ENCODE measurements around the gene PGLYRP1. TPM values are rescaled to one million over a fixed set of nuclear protein-coding genes. Genes with fewer than 3 reads are reported as not detected.

Gene PGLYRP1
- total RNA-seq, 4 donors from 2014 or later, result not detected

- TF ChIP-seq CTCF (IDR thresholded peaks at IDR 0.05; ENCODE audit: low read depth), result no peak
Observed at GRCh38 chr19:45985321-45985720, 37.5 kb downstream of the PGLYRP1 start.

DNA sequence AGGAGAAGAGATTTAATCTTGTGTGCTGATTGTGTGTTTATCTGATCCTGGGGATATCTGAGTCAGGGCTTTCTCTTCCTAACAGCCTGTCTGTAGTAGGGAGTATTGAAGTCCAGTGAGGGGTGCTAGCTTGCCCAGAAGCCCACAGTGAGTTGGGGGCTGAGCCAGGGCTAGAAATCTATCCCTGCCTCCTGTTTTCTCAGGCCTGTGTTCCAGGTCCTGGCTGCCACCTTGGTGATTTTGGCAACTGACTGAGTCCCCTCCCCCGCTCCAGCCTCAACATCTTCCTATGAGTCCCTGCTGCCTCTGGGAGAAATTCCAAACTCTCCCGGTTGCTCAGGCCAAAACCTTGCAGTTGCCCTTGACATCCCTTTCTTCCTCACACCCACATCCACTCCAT lies 41.5 kb downstream of the PGLYRP1 start:
- no peak for TF ChIP-seq CTCF (IDR thresholded peaks at IDR 0.05; ENCODE audit: low read depth)

DNA sequence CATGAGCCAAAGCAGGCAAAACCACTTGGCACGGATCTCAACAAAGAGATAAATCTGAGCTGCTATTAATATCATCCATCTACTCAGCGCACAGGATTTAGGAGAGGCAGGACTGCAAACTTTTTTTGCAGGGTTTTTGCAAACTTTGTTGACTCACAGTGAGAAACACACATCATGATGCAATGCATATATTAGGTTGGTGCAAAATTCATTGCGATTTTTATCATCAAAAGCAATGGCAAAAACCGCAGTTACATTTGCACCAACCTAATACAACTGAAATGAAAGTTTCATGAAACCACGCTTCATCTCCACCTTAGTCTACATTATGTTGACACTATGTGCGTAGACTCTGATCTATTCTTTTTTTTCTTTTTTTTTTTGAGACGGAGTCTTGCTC lies 44.7 kb downstream of the PGLYRP1 start:
- TF ChIP-seq CTCF (IDR thresholded peaks at IDR 0.05; ENCODE audit: low read depth), result no peak

- TF ChIP-seq CTCF (IDR thresholded peaks at IDR 0.05; ENCODE audit: low read depth), result no peak
Observed at GRCh38 chr19:45976178-45976577, 46.7 kb downstream of the PGLYRP1 start.

GRCh38 chr19:45975306-45976070 lies 47.4 kb downstream of the PGLYRP1 start:
- TF ChIP-seq CTCF (IDR thresholded peaks at IDR 0.05; ENCODE audit: low read depth), result no peak

GRCh38 chr19:45973553-45974338 lies 49.1 kb downstream of the PGLYRP1 start, which contains the start of gene NOVA2:
Gene NOVA2, minus strand, starts transcription at chr19:45973865. Its CDS starts 514 bp downstream, at chr19:45973351.
- TF ChIP-seq CTCF (IDR thresholded peaks at IDR 0.05; ENCODE audit: low read depth), result no peak

DNA sequence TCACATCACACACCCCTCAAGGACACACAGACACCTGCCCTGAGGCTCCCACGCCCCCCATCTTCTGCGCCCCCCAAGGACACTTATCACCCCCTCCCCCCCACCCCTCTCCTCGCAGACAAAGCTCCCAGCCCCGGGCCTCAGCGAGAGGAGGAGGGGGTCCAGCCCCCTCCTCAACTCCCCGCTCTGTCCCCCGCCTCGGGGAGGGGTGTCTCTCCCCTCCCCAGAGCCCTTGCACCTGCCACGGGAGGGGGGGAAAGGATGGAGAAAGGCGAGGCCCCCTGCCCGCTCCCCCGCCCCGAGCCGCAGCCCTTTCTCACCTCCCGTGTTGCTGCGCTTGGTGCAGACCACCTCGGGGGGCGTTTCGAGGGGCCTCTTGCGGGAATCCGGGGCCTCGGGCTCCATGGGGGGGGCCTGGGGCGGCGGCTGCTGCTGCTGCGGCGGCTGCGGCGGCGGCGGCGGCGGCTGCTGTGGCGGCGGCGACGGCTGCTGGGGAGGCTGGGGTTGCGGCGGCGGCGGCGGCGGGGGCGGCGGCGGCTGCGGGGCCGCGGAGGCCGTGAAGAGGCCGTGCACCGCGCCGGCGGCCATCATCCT lies 49.8 kb downstream of the PGLYRP1 start:
- TF ChIP-seq CTCF (IDR thresholded peaks at IDR 0.05; ENCODE audit: low read depth), result no peak
